ENCODE data around the gene WDR31.

WDR31 gene

DNA sequence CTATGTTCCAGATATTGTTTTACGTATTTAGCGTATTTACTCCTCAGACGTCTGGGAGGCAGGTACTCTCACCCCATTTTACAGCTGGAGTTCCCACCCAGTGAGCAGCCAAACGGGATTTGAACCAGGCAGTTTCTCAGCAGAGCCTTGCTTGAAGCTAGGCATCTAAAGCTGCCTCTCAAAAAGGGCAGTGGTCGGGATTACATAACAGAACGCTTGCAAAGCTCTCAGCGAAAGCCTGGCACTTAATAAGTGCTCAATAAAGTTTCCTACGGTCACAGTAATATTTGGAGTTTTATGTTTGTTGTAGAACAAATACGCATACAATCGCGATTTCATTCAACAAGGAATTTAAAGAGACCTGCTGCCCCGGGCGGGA lies 9.0 kb upstream of the WDR31 start:
- no peak overlapping the region for H3K4me3 ChIP-seq (ENCODE audit: low read depth, low read length)
- in situ Hi-C loops (cut with HindIII; ENCODE audit: low sequenced_read_pairs): no loop called here
- TF ChIP-seq, protein P1, sequence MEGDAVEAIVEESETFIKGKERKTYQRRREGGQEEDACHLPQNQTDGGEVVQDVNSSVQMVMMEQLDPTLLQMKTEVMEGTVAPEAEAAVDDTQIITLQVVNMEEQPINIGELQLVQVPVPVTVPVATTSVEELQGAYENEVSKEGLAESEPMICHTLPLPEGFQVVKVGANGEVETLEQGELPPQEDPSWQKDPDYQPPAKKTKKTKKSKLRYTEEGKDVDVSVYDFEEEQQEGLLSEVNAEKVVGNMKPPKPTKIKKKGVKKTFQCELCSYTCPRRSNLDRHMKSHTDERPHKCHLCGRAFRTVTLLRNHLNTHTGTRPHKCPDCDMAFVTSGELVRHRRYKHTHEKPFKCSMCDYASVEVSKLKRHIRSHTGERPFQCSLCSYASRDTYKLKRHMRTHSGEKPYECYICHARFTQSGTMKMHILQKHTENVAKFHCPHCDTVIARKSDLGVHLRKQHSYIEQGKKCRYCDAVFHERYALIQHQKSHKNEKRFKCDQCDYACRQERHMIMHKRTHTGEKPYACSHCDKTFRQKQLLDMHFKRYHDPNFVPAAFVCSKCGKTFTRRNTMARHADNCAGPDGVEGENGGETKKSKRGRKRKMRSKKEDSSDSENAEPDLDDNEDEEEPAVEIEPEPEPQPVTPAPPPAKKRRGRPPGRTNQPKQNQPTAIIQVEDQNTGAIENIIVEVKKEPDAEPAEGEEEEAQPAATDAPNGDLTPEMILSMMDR (IDR thresholded peaks at IDR 0.05; ENCODE audit: low read depth, low read length, missing control alignments): no peak
- no peak for DNase-seq (ENCODE audit: low read depth)

DNA sequence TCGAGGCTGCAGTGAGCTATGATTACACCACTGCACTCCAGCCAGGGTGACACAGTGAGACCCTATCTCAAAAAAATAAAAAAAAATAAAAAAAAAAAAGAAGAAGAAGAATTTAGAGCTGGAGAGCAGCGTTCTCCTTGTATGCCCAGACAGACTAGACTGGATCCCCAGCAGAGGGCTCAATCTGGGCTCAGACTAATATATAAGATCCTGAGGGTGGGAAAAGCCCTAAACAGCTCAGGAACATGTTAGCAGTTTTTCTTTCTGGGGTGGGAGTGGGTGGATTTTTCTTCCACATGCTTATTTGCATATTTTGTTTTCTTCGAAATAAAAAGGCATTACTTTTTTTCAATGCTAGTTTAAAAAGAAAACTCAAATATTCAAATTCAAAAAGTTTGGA lies 8.4 kb upstream of the WDR31 start:
- no peak overlapping the region for H3K4me3 ChIP-seq (ENCODE audit: low read depth, low read length)
- in situ Hi-C loops (cut with HindIII; ENCODE audit: low sequenced_read_pairs): no loop called here
- TF ChIP-seq, protein P1 (IDR thresholded peaks at IDR 0.05; ENCODE audit: low read depth, low read length, missing control alignments): no peak
- no peak for DNase-seq (ENCODE audit: low read depth)

DNA sequence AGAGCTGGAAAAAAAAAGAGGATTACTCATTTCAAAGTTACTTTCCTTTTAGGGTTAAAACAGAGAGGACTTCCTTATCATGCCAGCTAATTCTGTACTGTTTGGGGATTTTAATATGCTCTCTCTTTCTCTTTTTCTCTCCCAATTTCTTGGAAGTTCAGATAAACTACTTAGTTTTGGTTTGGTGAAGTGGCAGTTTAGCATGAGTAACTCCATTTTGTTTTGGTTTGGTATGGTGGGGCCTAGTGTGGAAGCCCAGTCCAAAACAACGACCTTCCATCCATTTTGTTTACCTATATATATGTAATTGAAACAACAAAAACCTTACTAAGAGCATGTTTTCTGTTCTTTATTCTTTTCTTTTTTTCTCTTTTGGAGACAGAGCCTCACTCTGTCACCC lies 5.6 kb upstream of the WDR31 start:
- TF ChIP-seq, protein P1 (IDR thresholded peaks at IDR 0.05; ENCODE audit: low read depth, low read length, missing control alignments): no peak
- no peak overlapping the region for H3K4me3 ChIP-seq (ENCODE audit: low read depth, low read length)
- in situ Hi-C loops (cut with HindIII; ENCODE audit: low sequenced_read_pairs): no loop called here
- no peak for DNase-seq (ENCODE audit: low read depth)

DNA sequence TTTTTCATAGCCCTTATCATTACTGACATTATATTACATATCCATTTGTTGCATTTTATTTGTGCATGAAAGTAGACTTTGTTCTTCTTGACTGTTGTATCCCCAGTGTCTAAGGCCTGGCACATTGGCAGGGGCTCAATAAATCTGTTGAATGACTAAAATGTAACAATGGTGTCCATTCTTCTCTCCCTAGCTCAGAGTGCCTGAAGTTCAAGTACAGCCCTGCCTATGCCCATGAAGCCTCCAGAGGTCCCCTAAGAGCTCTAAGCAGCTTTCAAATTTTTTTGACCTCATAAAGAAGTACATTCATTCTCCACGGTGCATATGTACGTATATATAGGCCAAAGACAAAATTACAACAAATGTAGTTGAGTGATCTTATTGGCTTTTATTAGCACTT lies 5.1 kb upstream of the WDR31 start:
- DNase-seq (ENCODE audit: low read depth): no peak
- no peak overlapping the region for H3K4me3 ChIP-seq (ENCODE audit: low read depth, low read length)
- TF ChIP-seq, protein P1 (IDR thresholded peaks at IDR 0.05; ENCODE audit: low read depth, low read length, missing control alignments): no peak
- in situ Hi-C loops (cut with HindIII; ENCODE audit: low sequenced_read_pairs): no loop called here

DNA sequence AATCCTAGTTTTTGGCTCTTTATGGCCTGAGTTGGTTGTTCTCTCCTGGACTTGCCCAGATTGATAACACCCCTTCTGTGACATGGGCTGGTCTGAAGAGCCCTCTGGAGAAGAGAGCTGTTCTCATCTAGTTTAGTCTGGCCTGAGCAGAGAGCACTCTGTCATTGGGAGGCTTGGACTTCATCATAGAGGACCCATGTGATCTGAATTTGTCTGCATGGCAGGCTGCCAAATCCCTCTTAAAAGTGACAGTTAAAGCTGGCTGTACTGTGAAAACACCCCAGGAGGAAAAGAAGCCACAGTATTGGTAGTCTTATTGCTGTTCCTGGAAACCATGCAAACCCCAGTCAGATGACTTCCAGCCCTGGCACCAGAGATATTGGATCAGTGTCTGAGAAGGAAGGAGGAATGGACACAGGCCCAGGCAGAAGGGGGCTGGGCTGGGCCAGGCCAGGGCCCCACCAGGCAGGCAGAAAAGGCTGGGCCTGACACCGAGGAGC lies 3.7 kb upstream of the WDR31 start:
- no peak overlapping the region for H3K4me3 ChIP-seq (ENCODE audit: low read depth, low read length)
- in situ Hi-C loops (cut with HindIII; ENCODE audit: low sequenced_read_pairs): no loop called here
- DNase-seq (ENCODE audit: low read depth): peak; percentile 29
- TF ChIP-seq, protein P1 (IDR thresholded peaks at IDR 0.05; ENCODE audit: low read depth, low read length, missing control alignments): no peak

DNA sequence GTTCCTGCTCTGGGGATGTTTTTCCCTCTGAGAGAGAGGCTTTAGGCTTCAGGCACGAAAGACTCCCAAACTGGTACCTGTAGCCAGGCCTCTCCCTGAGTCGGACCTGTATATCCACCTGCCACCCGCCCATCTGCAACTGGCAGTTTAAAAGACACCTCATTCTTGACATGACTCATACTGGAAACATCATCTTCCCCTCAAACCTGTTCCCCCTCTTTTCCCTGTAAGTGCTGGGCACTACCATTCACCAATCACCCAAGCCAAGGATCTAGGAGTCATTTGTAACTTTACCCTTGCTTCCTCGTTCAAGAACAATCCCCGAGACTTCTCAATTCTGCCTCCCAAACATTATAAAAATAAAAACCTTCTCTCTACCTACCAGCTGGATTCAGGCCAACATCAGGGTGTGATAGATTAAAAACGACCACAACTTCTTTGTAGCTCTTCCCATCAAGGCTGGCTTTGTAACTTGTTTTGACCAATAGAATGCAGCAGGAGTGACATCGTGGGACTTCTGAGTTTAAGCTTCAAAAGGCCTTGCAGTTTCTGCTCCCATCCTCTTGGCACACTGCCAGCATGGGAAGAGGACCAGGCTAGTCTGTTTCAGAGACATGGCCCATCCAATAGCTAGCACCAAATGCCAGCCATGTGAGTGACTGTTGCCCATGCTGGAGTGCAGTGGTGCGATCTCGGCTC lies 1.8 kb upstream of the WDR31 start:
- H3K4me3 ChIP-seq (ENCODE audit: low read depth, low read length): no peak overlapping the region
- TF ChIP-seq, protein P1 (IDR thresholded peaks at IDR 0.05; ENCODE audit: low read depth, low read length, missing control alignments): no peak
- in situ Hi-C loops (cut with HindIII; ENCODE audit: low sequenced_read_pairs): no loop called here
- no peak for DNase-seq (ENCODE audit: low read depth)

All from astrocyte of the cerebellum (primary cell).